HG03558 (cell line): ENCODE data around the gene LMF1.
"Not testable (repeated sequence)": the region's sequence is repeated elsewhere in the genome, so short reads cannot be mapped to it uniquely, and the experiment has no call there.

ENCODE experiments used
- ATAC-seq: cut with Tn5 transposase; IDR thresholded peaks from one replicate; pipeline ENCODE4 v1.9.1; 2021; ENCODE audit warnings: moderate number of reproducible peaks; ENCODE audit not compliant: unreplicated experiment; ENCODE audit errors: extremely low read depth

The LMF1 gene

DNA sequence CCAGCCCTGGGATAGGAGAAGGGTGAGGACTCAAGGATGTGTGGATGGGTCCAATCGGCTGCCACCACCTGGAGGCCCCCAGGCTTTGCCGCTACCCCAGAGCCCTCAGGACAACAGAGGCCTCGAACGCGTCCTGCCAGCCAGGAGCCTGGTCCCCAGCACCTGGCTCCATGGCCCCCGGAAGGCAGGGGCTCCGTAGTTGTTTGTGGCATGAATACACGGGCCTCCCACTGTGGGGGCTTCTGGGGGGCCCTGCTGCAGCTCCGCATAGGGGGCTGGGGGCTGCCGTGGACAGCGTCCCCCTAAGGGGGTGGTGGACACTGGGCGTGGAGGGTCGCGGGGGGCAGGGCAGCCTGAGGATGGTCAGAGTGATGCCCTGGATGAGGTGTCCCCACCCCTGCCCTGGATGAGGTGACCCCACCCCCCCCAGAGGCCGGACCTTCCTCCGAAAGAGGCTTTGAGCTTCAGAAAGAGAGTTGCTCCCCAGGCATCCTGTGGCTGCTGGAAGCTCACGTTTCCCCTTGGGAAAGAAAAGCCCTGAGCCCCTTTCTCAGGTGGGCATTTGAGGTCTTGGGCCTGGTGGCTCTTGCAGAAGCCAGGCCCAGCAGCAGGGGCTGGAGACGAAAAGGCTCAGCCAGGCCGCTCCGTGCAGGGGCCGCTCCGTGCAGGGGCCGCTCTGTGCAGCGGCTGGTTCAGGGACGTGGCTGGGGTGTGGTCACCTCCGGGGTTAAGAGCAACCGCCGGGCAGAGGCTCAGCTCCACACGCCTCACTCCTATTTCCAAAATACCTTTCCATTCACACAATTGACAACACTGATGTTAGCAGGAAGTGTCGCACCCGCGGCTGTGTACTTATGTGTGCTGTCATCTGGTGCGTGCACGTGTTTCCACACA, 130.0 kb downstream of the LMF1 start:
- ATAC-seq: no peak

DNA sequence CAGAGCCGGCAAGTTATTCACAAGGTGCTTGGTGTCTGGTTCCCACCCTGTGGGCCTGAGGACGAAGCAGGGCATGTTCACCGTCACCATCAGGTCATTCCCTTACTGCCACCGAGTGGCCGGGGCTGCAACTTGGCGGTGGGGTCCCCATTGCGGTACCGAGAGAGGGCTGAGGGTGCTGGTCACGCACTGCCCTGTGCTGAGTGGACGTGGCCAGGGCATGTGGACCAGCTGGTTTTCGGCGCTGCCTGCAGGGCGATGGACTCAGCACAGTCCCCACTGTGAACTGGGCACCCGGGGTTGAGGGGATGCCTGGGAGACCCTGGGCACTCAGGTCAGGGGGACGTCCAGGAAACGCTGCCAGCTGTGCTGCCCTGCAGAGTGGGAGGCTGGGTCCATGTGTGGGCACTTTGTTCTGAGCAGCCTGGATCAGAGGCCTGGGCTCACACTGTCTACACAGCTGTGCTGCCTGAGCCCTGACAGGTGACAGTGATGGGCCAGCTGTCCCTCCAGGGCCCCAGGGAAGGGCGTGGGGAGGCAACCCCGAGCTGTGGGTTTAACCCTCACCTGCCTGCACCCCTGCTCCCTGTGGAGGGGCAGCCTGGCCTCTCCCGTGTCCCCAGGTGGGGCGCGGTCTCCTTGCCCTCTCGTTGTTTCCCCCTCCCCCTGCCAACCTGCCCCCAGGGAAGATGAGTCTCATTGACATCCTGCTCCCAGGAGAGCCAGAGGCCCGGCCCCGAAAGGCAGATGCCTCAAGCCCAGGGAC, 131.0 kb downstream of the LMF1 start:
- no peak for ATAC-seq

DNA sequence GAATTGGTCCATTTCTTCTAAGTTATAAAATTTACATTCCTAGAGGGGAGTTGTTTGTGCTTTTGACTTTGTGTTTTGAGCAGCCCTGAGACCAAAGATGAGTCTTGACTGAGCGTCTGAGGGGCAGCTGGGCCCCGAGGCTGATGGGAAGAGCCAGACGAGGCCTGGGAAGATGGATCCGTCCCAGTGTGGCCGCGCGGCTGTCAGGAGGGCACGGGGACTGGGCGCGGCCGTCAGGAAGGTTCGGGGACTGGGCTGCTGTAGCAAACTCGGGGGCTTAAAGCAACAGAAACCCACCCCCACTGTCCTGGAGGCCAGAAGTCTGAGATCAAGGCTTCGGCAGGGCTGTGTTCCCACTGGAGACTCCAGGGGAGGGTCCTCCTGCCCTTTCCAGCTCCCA, 132.0 kb downstream of the LMF1 start:
- ATAC-seq: no peak

DNA sequence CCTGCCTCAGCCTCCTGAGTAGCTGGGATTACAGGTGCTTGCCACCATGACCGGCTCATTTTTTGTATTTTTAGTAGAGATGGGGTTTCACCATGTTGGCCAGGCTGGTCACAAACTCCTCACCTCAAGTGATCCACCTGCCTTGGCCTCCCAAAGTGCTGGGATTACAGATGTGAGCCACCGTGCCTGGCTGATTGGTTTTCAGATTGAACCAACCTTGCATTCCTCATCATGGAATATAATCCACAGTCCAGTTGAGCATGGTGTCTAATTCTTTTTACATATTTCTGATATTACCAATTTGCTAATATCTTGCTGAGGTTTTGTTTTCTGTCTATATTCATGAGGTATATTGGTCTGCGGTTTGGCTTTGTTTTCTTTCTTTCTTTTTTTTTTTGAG, 134.0 kb downstream of the LMF1 start:
- not testable (repeated sequence) for ATAC-seq

DNA sequence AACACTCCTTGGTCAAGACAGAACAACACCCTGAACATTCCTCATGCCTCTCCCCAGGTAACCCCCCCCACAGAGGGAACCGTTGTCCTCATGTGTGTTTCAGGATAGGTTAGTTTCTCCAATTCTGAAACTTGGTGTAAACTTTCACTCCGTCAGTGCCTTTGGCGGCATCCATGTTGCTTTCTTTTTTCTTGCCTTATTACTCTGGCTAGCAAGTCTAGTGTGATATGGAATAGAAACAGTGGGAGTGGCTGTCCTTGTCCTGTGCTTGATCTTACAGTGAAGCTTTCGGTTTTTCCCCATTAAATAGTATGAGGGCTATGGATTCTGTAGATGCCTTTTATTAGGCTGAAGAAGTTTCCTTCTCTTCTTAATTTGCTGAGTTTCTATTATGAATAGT, 134.6 kb downstream of the LMF1 start:
- no peak for ATAC-seq

DNA sequence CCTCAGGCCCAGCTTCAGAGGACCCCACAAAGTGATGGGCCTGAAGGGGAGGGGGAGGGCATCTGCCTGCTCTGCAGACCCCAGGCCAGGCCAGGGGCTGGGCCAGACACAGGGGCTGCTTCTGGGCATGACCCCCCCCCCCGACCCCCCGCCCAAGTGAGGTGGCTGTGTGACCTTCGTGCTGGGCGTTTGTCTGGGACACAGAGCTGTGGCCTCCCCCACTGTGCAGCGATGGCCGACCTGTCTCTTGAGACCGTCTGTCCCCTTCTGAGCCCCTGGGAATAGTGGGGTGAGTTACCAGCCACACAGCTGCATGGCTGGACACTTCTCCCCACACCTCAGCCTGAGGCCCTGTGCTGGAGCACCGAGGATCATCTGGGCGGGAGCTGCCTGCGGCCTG, 135.4 kb downstream of the LMF1 start:
- no peak for ATAC-seq

DNA sequence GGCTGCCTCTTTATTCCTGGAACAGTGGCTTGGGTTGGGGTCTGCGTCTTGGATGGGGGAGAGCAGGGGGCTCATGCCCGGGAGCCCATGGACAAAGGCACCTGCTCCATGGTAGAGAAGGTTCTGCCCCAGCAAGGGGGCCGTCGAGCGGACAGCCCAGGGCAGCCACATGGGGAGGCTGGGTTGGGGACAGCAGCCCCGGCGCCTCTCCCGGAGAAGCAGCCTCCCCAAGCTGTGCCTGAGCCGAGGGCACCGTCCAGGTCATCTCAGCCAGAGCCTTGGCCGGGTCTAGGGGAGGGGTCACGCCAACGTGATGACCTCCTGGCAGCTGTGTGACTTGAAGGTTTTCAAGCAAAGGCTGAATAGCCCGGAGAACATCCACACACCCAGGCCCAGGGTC, 137.4 kb downstream of the LMF1 start:
- no peak for ATAC-seq

DNA sequence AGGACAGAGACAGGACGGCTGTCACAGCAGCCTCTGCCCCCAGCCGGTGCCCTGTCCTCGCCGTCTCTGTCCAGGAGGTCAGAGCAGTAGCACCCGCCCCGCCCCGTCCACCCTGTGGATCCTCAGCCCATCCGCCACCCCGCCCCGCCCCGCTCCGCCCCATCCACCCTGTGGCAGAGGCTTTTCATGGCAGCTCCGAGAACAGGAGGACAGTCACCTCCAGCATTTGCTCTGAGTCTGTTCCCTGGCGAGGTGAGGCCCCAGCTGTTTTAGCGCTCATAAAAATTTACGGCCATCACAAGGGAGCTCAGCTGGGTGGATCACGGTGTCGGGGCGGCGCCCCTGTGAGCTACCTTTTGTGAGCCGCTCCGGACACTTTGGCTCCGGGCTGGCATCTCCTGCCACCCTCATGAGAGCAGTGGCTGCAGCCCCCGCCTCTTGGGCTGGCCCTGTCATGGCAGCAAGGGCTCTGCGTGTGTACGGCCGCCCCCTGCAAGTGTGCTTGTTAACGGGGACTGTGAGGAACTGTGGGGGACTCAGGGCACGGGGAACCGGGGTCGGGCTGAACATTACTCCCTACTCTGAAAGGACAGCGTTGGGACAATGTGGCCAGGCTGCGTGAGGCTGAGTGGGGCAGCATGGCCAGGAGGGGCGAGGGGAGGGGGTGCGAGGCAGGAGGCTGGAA, 138.0 kb downstream of the LMF1 start:
- no peak for ATAC-seq

DNA sequence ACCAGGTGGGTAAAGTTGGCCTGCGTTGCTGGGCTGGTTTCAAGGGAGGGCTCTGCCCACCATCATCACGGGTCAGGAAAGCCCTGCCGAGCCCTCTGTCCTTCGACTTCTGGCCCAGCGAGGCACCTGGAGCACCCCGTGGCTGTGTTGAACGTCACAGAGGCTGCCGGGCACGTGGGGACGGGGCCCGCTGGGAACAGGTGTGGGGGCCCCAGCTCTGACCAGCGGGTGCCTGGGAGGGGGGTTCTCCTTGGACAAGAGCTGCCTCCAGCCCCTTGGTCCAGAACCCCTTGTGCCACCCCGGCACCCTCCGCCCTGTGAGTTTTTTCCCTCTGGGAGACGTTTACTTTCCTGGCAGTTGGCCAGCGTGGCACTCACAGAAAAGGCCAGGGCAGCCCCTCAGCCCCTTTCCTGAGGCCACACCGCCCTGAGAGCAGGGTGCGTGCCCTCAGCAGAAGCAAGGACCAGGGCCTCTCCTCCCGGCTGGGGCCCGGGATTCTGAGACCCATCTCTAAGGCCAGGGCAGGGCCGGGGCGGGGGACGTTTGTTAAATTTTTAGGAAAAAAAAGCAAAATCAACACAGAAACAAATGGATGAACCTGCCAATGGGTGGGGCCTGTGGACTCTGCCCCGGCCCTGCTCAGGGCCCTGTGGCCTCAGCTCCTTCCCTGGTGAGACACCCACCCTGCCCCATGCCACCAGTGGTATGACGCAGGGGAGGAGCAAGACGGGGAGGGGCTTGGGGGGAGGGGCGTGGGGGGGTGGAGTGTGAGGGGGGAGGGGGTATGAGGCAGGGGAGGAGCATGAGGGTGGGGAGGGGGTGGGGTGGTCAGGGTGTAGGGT, 139.0 kb downstream of the LMF1 start:
- no peak for ATAC-seq

DNA sequence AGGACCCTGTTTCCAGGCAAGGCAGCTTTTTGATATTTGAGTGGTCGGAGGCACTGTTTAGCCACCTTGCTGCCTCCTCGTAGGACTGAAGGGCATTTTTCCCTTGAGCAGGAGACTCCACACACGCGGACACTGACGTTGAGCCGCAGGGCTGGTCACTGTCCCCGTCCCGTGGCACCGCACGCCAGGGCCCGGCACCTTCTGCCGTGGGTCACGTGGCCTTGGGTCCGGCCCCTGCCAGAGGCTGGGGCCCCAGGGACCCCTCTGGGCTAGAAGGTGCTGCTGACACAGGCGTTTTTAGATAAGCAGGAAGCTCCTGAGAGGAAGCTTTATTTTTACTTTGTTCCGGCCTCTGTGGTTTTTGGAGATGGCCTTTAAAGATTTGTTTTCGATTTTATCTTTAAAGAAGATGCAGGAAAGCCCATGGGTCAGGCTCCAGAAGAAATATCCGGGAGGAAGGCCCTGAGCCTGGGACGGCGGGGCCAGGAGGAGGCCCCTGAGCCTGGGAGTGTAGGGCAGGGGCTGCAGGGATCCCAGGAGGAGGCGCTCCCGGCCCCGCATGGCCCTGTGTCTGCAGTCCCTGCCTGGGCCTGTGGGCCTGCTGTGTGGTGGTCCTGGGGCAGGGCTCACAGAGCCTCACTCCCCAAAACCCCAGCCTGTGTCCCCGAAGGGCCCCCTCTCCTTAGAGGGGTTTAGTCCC, 139.8 kb downstream of the LMF1 start:
- no peak for ATAC-seq

DNA sequence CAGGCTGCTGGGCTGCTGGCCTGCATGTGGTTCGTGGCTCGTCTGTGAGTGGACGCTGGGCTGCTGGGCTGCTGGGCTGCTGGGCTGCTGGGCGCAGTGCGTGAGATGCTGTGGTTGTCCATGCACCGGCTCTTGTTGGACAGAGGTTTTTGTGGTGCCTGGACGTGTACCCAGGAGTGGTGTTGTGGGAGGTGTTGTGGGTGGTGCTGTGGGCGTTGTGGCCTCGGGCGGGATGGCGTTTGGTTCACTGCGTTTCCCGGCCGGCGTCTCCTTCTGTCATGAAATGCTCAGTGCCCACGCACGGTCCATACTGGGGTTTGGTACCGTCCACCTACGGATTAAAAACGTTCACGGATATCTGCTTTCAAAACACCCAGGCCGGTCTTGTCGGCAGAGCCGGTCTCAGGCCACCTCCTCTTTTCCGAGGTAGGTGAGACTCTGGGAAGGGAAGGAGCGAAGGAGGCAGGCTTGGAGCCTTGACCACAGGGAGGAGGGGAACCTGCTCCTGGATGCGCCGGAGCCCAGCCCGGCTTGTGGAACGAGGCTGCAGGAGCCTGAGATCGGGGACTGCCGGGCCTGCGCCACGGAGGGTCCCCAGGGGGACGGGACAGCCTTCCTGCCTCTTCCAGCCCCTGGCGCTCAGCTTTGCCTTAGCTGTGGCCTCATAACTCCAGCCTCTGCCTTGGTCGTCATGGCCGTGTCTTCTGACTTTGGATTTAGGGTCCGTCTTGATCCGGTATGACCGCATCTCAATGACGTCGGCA, 140.5 kb downstream of the LMF1 start:
- ATAC-seq: no peak

DNA sequence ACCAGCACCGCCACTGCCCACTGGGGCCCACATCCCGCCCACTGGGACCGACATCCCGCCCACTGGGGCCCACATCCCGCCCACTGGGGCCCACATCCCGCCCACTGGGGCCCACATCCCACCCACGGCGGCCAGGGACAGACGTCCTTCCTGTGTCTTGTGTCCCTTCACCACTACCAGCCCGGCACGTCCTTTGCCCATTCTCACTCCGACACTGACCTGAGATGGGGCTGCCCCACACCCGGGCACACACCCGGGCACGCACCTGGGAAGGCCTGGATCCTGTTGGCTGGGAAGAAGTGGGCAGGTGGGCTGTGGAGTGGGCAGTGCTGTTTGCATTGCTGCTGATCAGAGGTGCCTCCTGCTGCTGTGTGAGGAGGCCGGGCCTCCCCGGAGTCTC, 141.9 kb downstream of the LMF1 start:
- no peak for ATAC-seq

DNA sequence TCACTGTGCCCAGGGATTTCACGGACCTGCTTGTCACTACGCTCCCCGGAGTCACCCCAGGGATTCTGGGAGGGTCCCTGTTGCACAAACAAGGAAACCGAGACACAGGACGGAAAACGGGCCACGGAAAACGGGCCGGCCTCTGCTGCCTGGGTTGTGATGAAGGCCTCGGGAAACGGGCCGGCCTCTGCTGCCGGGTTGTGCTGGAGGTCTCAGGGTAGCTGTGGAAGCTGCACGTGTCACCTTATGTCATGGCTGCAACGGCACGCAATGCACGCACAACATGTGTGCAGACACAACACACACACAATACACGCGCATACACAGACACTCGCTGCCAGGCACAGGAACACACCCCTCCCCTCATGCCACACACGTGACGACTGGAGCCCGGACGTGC, 143.3 kb downstream of the LMF1 start:
- no peak for ATAC-seq

DNA sequence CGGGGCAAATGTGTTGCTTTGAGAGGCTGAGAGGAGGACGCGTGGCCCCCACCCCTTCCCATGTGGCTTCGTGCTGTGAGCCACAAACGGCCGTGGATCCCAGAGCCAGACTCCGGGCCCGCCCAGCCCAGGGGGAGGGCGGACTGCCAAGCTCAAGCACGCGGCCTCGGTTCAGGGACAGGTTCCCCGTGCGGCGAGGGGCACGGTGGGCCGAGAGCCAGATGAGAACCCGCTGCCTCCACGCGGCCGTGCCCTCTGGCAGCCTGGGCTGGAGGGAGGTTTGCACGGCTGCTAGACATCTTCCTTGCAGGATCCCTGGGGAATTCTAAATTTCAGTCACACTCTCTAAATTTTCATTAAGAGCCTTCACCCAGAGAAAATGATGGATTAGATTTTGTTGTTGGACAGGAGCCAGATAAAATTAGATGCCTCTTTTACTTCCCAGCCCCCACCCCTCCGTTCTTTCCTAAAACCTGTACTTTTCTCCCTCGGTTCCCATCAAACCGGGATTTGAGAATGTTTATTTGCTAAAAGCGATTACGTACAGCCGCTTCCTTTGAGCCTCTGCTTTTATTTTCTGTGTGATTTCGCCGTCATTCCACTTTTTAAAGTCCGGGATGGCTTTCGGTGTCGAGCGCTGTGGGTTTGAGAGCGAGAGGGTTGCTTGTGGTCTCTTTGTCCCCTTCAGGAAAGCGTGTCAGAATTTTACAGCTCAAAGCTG, 145.3 kb downstream of the LMF1 start:
- no peak for ATAC-seq

DNA sequence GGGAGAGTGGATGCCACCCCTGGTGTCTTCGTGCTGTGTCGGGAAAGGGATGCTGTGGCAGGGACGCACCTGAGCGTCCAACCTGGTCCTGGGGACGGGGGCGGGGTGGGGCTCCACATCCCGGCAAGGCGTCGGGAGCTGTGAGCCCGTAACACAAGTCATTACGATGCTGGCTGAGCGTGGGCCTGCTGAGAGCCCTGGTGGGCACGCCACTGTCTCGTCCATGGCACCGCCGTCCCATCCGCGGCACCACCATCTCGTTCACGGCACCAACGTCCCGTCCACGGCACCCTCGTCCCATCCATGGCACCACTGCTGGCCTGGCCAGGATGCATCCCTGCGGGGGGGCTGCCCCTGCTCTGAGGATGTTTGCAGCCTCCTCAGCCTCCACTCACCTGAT, 146.2 kb downstream of the LMF1 start:
- no peak for ATAC-seq

DNA sequence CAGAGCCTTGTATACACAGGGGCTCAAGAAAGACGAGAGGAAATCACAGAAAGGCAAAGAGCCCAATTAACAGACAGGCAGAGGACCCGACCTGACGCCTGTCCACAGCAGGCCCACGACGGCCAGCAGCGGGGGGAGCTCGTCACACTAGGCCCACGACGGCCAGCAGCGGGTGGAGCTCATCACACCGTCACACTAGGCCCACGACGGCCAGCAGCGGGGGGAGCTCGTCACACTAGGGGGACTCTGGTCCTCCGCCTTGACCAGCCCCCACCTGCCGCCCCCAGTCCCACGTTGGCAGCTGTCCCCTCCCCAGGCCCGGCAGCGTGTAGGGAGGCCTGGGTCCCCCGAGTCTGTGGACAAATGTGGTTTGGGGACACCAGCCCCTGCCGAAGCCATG, 146.6 kb downstream of the LMF1 start:
- ATAC-seq: no peak

DNA sequence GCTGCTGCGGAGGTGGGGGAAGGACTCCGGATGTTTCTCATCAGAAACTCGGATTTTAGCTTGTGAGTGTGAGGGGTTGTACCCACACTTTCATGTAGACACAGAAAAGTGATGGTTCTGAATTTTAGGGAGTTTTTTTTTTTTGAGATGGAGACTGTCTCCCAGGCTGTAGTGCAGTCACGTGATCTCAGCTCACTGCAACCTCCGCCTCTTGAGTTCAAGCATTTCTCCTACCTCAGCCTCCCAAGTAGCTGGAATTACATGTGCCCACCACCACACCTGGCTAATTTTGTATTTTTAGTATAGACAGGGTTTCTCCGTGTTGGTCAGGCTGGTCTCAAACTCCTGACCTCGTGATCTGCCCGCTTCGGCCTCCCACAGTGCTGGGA, 147.9 kb downstream of the LMF1 start:
- no peak for ATAC-seq

DNA sequence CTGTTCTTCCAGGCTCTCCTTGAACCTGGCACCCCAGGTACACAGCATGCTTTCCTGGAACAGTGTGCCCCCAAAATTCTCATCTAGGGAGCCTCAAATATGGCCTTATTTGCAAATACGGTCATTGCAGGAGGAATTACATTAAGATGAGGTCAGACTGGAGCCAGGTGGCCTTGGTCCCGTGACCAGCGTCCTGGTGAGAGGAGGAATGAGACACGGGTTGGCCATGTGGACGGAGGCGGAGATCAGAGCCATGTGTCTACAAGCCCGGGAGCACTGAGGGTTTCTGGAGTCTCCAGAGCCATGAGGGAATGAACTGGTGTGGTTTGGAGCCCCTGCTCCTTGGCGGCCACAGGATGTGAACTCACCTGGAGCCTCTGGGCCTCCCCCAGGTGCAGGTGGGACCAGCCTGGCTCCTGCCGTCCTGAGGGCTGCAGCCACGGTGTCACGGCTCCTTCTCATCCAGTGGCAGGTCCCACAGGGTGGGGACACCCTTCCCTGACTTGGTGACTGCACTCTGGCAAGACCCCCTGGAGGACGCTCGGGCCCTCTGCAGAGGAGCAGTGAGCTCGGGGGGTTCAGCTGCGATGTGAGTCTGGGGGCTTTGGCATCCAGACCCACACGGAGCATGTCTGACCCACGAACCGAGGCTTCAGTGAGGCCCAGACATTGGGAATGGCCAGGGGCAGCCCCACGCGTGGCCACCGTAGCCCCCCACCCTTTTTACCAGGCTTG, 148.4 kb downstream of the LMF1 start:
- ATAC-seq: no peak
